Brain microvascular endothelial cell (primary cell): ENCODE results near the gene PELI2.
A peak's percentile ranks its signal among the peaks of the same experiment; 100 is the strongest.

ENCODE experiments used
- DNase-seq: peaks from one replicate; pipeline ENCODE4 v3.0.0-alpha.2; 2020
- H3K27ac ChIP-seq: fragments of 250-450 bp; sonication (Bioruptor Pico); 2 replicates; pipeline ENCODE4 v1.5.1; 2020; ENCODE audit warnings: mild to moderate bottlenecking, moderate library complexity
- H3K27me3 ChIP-seq: fragments of 250-450 bp; sonication (Bioruptor Pico); replicated peaks from 2 replicates; pipeline ENCODE4 v1.5.1; 2020; ENCODE audit warnings: mild to moderate bottlenecking
- H3K36me3 ChIP-seq: fragments of 250-450 bp; sonication (Bioruptor Pico); replicated peaks from 2 replicates; pipeline ENCODE4 v1.5.1; 2020; ENCODE audit warnings: mild to moderate bottlenecking
- H3K4me3 ChIP-seq: 2 replicates; pipeline ENCODE4 v1.5.1; 2011; ENCODE audit warnings: low read depth, mild to moderate bottlenecking, control low read depth, low read length, moderate library complexity
- CTCF ChIP-seq: IDR thresholded peaks from 2 replicates; pipeline ENCODE4 v1.5.1; 2011; ENCODE audit warnings: low read depth, mild to moderate bottlenecking, moderate library complexity, low read length, control low read depth, inconsistent platforms; ENCODE audit errors: missing control alignments
- in situ Hi-C: cut with HindIII; loops from 2 replicates; pipeline ENCODE4 v1.10.0; 2017; ENCODE audit warnings: low sequenced_read_pairs, low pct_ligation_motif_present

The PELI2 gene

DNA sequence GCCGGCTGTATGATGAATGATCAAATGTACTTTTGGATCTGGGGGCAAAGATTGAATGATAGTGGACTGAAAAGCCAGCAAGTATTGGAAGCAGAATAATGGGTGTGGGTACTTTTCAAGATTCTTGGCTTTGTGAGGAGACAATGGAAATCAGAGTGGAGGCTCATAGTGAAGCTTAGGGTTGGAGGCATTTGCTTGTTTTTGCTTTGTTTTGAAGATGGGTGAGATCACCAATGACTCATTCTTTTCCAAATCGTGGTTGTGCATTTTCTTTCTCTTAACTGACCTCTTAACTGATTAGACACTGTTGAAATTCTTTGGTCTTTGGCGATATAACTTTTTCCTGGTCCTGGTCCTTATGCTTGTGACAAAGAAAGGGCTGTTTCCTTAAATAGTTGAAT is 54.4 kb downstream of the PELI2 start:
- H3K4me3 ChIP-seq = no peak overlapping the region
- H3K27ac ChIP-seq = peak overlapping the region; percentile 33
- no peak for TF ChIP-seq CTCF
- H3K27me3 ChIP-seq = no peaks in the 10 kb centered on the region
- in situ Hi-C loops = no loop called here
- DNase-seq = peak; percentile 61
- no peaks in the 10 kb centered on the region for H3K36me3 ChIP-seq

DNA sequence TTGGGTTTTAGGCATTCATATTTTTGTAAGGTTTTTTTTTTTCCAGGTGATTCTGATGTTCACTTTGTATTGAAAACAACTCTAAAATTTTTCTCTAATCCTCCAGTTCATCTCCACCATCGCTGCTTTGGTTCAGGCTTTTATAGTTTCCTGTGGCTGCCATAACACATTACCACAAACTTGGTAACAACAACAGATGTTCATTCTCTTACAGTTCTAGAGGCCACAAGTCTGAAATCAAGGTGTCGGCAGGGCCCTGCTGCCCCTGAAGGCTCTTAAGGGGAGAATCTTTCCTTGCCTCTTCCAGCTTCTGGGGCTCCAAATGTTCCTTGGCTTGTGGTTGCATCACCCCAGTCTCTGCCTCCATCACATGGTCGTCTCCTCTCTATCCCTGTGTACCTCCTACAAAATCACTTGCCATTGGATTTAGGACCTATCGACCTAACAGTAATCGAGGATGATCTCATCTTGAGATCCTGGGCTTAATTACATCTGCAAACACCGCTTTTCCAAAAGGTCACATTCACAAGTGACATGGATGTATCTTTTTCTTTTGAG is 55.2 kb downstream of the PELI2 start:
- no peak for DNase-seq
- Histone ChIP-seq H3K27me3 (no peaks in the 10 kb centered on the region), H3K36me3 (no peaks in the 10 kb centered on the region), H3K4me3 (no peak overlapping the region), H3K27ac (no peak overlapping the region)
- in situ Hi-C loops = no loop called here
- no peak for TF ChIP-seq CTCF

DNA sequence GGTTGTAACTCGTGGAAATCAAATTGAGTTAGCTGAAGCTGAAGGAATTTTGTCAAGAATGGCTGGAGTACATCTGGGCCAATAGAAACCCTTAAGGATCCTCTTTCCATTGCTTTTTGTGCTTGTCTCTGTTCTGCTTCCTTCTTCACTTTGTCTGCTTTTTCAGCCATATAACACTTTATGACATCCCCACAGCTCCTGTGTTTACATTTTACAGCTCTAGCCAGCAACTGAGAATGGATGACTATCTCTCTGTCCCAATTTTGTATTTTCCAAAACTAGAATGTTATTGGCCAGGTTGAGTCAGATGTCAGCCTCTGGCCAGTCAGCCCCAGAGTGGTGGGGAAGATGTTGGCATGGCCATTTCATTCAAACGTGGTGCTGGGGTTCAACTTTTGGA is 57.6 kb downstream of the PELI2 start:
- H3K27me3 ChIP-seq = no peaks in the 10 kb centered on the region
- no peaks in the 10 kb centered on the region for H3K36me3 ChIP-seq
- no peak for TF ChIP-seq CTCF
- no peak for DNase-seq
- H3K4me3 ChIP-seq = no peak overlapping the region
- H3K27ac ChIP-seq = no peak overlapping the region
- in situ Hi-C loops = no loop called here

GRCh38 chr14:56176530-56176929 is 58.3 kb downstream of the PELI2 start:
- in situ Hi-C loops = no loop called here
- no peak for TF ChIP-seq CTCF
- H3K4me3 ChIP-seq = no peak overlapping the region

GRCh38 chr14:56177036-56177435 is 58.8 kb downstream of the PELI2 start:
- in situ Hi-C loops = no loop called here
- no peak for DNase-seq

More at GRCh38 chr14:56176530-56176929, 58.3 kb downstream of the PELI2 start:
- Histone ChIP-seq H3K27ac (no peak overlapping the region), H3K27me3 (no peaks in the 10 kb centered on the region), H3K36me3 (no peaks in the 10 kb centered on the region)
- no peak for DNase-seq

More at GRCh38 chr14:56177036-56177435, 58.8 kb downstream of the PELI2 start:
- Histone ChIP-seq H3K27me3 (no peaks in the 10 kb centered on the region), H3K36me3 (no peaks in the 10 kb centered on the region), H3K4me3 (no peak overlapping the region), H3K27ac (no peak overlapping the region)
- TF ChIP-seq CTCF = no peak
